Right lung (tissue), 5 donors: ENCODE results near the gene SDK2. TPM values are rescaled to one million over a fixed set of nuclear protein-coding genes. Genes with fewer than 3 reads are reported as not detected.

Source experiments
- DNase-seq, 2 donors: peaks; one replicate each; pipeline ENCODE4 v3.0.0-alpha.2; 2013
- polyA plus RNA-seq, 5 donors: library from polyadenylated mRNA; unstranded; fragments of 120-200 nt; gene quantifications; one replicate each; pipeline versions ENCODE4 v1.2.1 to v1.2.3, GENCODE V29; 2013; ENCODE audit warnings: inconsistent platforms in 1 of 5, low replicate concordance in 1 of 5; ENCODE audit not compliant: insufficient read length in 5 of 5, insufficient read depth in 1 of 5

SDK2 gene
- polyA plus RNA-seq, 5 donors, result 4.7 to 12.0 (median 5.4) TPM

- no peak for DNase-seq
Observed at GRCh38 chr17:73588301-73588846, 55.9 kb downstream of the SDK2 start.

DNA sequence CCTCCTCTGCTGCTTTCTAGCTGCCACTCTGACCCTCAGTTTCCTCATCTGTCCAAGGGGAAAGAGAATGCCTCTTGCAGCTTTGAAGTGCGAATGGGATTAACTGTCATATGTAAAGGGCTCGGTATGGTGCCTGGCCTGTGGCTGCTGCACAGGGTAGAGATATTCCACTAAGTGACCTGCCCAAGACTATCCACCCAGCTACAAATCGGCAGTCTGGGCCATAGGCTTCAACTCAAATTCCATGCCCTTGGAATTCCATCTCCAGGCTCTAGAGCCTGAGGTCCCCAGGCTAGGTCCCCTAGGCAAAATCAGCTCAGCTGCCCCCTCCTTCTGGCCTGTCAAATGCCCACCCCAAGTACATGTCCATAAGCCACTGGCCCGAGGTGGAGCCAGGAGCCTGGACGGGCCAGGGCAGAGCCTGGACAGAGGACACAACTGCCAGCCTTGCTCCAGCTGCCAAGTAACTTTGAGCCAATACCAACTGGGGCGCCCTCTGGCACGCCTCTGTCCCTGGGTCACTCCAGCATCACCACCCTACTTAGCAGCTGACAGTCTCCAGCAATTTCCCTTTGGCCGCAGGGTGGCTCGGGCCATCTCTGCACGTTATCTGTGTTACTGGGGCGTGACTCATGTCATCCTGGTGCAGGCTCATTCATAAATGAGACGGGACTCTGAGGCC is 57.2 kb downstream of the SDK2 start:
- DNase-seq, result no peak

- DNase-seq, result no peak
Observed at GRCh38 chr17:73586275-73586832, 57.9 kb downstream of the SDK2 start.

DNA sequence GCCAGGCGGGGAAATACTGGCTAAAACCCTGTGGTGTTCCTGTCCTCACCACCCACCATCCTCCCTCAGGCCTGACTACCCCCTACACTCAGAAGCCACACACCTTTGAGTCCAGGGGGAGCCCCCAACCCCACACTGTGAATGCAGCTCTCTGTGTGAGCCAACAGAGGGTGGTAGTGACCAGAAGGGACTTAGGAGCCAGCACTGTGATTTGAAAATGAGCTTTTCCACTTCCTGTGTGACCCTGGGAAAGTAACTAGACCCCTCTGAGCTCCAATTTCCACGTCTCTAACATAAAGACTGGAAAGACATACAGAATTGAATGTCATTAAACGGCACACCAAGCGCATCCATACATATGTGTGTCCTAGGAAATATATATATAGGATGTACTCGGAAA is 58.7 kb downstream of the SDK2 start:
- DNase-seq, result no peak

- DNase-seq, result no peak
Observed at GRCh38 chr17:73584987-73585386, 59.3 kb downstream of the SDK2 start.

- no peak for DNase-seq
Observed at GRCh38 chr17:73584049-73584448, 60.2 kb downstream of the SDK2 start.

DNA sequence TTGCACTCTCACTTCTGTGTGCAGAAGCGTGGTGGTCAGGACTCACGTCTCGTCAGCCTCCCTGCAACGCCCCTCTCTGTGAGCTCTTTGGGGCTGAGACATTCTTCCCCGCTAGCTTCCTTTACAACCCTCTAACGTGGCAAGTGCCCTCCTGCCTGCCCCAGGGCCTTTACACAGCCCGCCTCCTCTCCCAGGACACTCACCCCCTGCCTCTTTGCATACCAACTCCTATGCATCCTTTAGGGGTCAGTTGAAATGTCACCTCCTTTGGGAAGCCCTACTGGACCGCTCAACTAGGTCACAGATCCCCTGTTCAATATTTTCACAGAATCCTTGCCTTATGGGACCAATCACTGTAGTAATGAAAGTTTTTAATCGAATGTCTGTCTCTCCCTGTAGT is 61.4 kb downstream of the SDK2 start:
- DNase-seq, result no peak

- no peak for DNase-seq
Observed at GRCh38 chr17:73582359-73582758, 61.9 kb downstream of the SDK2 start.

- DNase-seq, result no peak
Observed at GRCh38 chr17:73581379-73581778, 62.9 kb downstream of the SDK2 start.

DNA sequence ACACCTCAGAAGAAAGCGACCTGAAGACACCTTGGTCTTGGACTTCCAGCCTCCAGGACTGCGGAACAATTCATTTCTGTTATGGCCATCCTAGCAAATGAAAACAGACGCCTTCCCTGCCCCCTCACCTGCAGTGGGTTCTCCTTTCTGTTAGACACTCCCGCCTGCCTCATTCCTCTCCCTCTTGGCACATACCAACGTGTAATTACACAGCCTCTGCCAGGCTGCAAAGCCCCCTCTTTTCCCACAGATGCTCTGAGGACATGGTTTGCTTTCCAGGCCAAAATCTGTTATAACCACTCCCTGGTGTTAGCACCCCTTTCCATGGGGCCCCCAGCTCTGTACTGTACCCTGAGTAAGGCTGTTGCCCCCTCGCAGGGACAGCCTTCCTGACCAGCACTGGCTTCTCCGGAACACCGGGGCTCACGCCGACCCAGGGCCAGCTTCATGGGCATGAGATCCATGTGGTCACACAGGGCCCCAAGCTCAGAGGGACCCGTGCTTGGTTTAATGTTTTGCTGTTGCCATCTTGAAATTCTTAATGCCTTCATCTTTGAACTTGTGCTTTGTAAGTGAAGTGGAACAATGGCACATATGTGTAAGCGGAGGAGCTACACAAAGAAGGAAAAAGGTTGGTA is 64.1 kb downstream of the SDK2 start:
- DNase-seq, result no peak

- DNase-seq, result no peak
Observed at GRCh38 chr17:73576556-73577098, 67.6 kb downstream of the SDK2 start.

GRCh38 chr17:73575470-73576221 is 68.6 kb downstream of the SDK2 start:
- no peak for DNase-seq

DNA sequence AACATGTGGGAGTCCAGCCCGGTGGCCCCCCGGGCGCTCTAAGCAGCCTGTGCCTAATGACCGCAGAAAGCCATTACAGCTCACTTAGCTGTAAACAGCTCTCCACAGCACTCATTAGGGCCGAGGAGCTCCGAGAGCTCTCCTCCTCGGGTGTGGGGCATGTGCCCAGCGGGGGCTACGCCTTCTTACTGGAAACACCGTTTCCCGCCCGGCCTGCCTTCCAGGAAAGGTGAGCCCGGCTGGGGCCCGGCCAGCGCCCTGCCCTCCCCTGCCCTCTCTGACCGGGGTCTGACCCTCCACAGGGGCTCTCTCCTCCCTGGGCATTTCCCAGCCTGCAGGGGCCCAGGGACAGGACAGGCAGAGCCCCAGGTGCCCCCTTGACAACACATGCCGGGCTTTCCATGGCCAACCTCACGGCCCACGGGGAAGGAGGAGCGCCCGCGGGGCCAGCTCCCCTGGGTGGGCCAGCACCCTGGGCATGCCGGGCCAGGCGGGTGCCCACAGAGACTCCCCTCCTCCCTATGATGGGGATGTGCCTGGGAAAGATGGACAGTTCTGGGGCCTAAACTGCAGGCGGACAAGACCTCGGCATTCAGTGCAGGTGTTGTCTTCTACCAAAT is 72.6 kb downstream of the SDK2 start:
- DNase-seq, result no peak

- no peak for DNase-seq
Observed at GRCh38 chr17:73569762-73570319, 74.4 kb downstream of the SDK2 start.

- no peak for DNase-seq
Observed at GRCh38 chr17:73568934-73569333, 75.3 kb downstream of the SDK2 start.

DNA sequence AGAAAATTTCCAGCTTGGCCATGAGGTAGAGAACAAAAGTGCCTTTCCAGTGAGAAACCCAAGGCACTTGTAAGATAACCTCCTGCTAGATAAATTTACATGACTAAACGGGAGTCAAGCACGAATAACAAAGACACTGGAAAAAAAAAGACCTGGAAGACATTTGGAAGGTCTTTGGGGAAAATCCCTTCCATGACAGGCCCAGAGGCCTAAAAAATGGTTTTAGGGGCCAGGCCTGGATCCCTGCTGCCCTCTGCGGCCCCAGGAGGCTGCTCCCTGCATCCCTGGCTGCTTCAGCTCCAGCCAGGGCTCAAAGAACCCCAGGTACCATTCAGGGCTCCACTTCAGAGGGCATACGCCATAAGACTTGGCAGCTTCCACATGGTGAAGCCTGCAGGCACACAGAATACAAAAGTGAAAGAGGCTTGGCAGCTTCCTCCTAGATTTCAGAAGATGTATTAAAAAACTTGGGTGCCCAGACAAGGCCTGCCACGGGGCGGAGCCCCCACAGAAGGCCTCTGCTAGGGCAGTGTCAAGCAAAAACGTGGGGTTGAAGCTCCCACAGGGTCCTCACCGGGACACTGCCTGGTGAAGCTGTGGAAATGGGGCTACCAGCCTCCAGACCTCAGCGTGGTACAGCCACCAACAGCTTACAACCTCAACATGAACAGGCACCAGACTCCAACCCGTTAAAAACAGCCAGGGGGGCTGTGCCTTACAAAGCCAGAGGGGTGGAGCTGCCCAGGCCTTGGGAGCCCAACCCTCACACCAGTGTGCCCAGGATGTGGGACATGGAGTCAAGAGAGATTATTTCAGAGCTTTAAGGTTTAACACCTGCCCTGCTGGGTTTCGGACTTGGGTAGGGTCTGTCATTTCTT is 77.1 kb downstream of the SDK2 start:
- DNase-seq, result no peak

GRCh38 chr17:73564843-73565242 is 79.4 kb downstream of the SDK2 start:
- no peak for DNase-seq

- DNase-seq, result no peak
Observed at GRCh38 chr17:73562896-73563295, 81.3 kb downstream of the SDK2 start.

GRCh38 chr17:73561111-73561510 is 83.1 kb downstream of the SDK2 start:
- no peak for DNase-seq

GRCh38 chr17:73560661-73561060 is 83.6 kb downstream of the SDK2 start:
- DNase-seq, result no peak
